T1000 (cell line): ENCODE measurements around the gene ARFGEF3.

Experiments used
- DNase-seq: peaks from one replicate; lab custom pipeline; 2025; ENCODE audit warnings: mixed read lengths; lab: John Stamatoyannopoulos, UW

Gene ARFGEF3

GRCh38 chr6:138215093-138215782 is 53.5 kb downstream of the ARFGEF3 start:
- DNase-seq = no peak

GRCh38 chr6:138218449-138218848 is 56.7 kb downstream of the ARFGEF3 start, which contains the start of gene PBOV1:
Gene PBOV1 (minus strand): TSS chr6:138218491. CDS start chr6:138218395, 96 bp downstream.
- no peak for DNase-seq

GRCh38 chr6:138219398-138219797 is 57.7 kb downstream of the ARFGEF3 start:
- no peak for DNase-seq

GRCh38 chr6:138219901-138220300 is 58.2 kb downstream of the ARFGEF3 start:
- DNase-seq = no peak

- DNase-seq = no peak
Measured at GRCh38 chr6:138222901-138223546, 61.3 kb downstream of the ARFGEF3 start.

- DNase-seq = no peak
Measured at GRCh38 chr6:138225953-138226352, 64.2 kb downstream of the ARFGEF3 start.

- DNase-seq = no peak
Measured at GRCh38 chr6:138226700-138227315, 65.1 kb downstream of the ARFGEF3 start.

- DNase-seq = no peak
Measured at GRCh38 chr6:138227316-138227781, 65.6 kb downstream of the ARFGEF3 start.

- no peak for DNase-seq
Measured at GRCh38 chr6:138229072-138229471, 67.3 kb downstream of the ARFGEF3 start.

- no peak for DNase-seq
Measured at GRCh38 chr6:138229663-138230179, 68.0 kb downstream of the ARFGEF3 start.

- DNase-seq = no peak
Measured at GRCh38 chr6:138230221-138230620, 68.5 kb downstream of the ARFGEF3 start.

- DNase-seq = no peak
Measured at GRCh38 chr6:138230759-138231380, 69.1 kb downstream of the ARFGEF3 start.

GRCh38 chr6:138231381-138231886 is 69.7 kb downstream of the ARFGEF3 start:
- no peak for DNase-seq

- no peak for DNase-seq
Measured at GRCh38 chr6:138234363-138234762, 72.6 kb downstream of the ARFGEF3 start.

- no peak for DNase-seq
Measured at GRCh38 chr6:138235205-138235604, 73.5 kb downstream of the ARFGEF3 start.

- DNase-seq = no peak
Measured at GRCh38 chr6:138235693-138236092, 74.0 kb downstream of the ARFGEF3 start.

- no peak for DNase-seq
Measured at GRCh38 chr6:138237463-138237862, 75.7 kb downstream of the ARFGEF3 start.

GRCh38 chr6:138238368-138238767 is 76.6 kb downstream of the ARFGEF3 start:
- DNase-seq = no peak

- DNase-seq = no peak
Measured at GRCh38 chr6:138239774-138240173, 78.0 kb downstream of the ARFGEF3 start.

- peak; percentile 11 for DNase-seq
Measured at GRCh38 chr6:138240476-138241245, 78.9 kb downstream of the ARFGEF3 start.

- no peak for DNase-seq
Measured at GRCh38 chr6:138241381-138241780, 79.6 kb downstream of the ARFGEF3 start.
